ENCODE data around the gene NTM.

GRCh38 chr11:131973061-131973460 is 602.6 kb downstream of the NTM start:
- TF ChIP-seq CTCF (IDR thresholded peaks at IDR 0.05), result no peak
- TF ChIP-seq POLR2AphosphoS5 (IDR thresholded peaks at IDR 0.05), result no peak
